ENCODE data around the gene FAM78A. TPM values are rescaled to one million over a fixed set of nuclear protein-coding genes. Genes with fewer than 3 reads are reported as not detected.
A peak's percentile ranks its signal among the peaks of the same experiment; 100 is the strongest.

The FAM78A gene
- total RNA-seq, 1 experiment from 2014 or later: 3.0 TPM

DNA sequence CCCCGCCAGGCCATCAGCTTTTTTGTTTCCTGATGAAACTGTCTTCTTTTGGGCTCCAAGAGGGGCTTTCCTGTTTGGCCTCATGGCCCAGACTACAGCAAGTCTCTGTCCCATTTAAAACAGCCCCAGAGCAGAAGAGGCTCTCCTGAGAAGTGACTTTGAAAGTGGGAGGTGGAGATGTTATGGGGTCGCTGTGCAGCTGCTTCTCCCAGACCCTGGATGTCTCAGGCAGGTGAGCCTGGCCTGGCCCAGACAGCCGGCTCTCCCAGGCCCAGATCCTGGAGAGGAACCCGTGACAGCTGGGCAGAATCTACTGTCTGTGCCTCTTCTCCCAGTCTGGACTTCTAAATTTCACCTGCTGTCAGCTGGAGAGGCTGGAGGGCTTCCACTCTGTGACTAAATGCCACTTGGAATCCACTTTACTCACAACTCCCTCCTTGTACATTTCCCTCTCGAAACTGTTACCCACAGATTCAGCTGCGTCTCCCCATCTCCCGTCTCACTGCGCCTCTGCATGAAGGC lies 20.6 kb downstream of the FAM78A start:
- Mint-ChIP-seq H3K4me1 (peaks cover 9% of the 10 kb centered on the region), H3K9me3 (no peaks in the 10 kb centered on the region), H3K27ac (peak overlapping the region; percentile 74; the same call in 1 of the 2 replicates), H3K4me3 (no peak overlapping the region), H3K36me3 (no peaks in the 10 kb centered on the region), H3K27me3 (ENCODE audit: low read depth) (no peaks in the 10 kb centered on the region)
- CTCF ChIA-PET: interaction anchor here (0.7 to 3.2 kb wide), 8 partner anchors 20 to 291 kb away, joined by 3 to 51 read pairs (median 4); partner anchors contain the start of gene FAM78A
- ATAC-seq (no peak; the same call in 1 of the 2 replicates), DNase-seq (ENCODE audit: low spot score) (no peak)
- POLR2A ChIA-PET: interaction anchor here (0.6 kb wide), 1 partner anchor 297 kb away, joined by 3 read pairs; no protein-coding TSS in a partner anchor
- TF ChIP-seq, protein P1, sequence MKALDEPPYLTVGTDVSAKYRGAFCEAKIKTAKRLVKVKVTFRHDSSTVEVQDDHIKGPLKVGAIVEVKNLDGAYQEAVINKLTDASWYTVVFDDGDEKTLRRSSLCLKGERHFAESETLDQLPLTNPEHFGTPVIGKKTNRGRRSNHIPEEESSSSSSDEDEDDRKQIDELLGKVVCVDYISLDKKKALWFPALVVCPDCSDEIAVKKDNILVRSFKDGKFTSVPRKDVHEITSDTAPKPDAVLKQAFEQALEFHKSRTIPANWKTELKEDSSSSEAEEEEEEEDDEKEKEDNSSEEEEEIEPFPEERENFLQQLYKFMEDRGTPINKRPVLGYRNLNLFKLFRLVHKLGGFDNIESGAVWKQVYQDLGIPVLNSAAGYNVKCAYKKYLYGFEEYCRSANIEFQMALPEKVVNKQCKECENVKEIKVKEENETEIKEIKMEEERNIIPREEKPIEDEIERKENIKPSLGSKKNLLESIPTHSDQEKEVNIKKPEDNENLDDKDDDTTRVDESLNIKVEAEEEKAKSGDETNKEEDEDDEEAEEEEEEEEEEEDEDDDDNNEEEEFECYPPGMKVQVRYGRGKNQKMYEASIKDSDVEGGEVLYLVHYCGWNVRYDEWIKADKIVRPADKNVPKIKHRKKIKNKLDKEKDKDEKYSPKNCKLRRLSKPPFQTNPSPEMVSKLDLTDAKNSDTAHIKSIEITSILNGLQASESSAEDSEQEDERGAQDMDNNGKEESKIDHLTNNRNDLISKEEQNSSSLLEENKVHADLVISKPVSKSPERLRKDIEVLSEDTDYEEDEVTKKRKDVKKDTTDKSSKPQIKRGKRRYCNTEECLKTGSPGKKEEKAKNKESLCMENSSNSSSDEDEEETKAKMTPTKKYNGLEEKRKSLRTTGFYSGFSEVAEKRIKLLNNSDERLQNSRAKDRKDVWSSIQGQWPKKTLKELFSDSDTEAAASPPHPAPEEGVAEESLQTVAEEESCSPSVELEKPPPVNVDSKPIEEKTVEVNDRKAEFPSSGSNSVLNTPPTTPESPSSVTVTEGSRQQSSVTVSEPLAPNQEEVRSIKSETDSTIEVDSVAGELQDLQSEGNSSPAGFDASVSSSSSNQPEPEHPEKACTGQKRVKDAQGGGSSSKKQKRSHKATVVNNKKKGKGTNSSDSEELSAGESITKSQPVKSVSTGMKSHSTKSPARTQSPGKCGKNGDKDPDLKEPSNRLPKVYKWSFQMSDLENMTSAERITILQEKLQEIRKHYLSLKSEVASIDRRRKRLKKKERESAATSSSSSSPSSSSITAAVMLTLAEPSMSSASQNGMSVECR (CRISPR knock-in tag; IDR thresholded peaks at IDR 0.05; ENCODE audit: borderline replicate concordance): no peak
- no peak for TF ChIP-seq SP1 (CRISPR knock-in tag; conservative IDR thresholded peaks at IDR 0.05)
- TF ChIP-seq, protein P2, sequence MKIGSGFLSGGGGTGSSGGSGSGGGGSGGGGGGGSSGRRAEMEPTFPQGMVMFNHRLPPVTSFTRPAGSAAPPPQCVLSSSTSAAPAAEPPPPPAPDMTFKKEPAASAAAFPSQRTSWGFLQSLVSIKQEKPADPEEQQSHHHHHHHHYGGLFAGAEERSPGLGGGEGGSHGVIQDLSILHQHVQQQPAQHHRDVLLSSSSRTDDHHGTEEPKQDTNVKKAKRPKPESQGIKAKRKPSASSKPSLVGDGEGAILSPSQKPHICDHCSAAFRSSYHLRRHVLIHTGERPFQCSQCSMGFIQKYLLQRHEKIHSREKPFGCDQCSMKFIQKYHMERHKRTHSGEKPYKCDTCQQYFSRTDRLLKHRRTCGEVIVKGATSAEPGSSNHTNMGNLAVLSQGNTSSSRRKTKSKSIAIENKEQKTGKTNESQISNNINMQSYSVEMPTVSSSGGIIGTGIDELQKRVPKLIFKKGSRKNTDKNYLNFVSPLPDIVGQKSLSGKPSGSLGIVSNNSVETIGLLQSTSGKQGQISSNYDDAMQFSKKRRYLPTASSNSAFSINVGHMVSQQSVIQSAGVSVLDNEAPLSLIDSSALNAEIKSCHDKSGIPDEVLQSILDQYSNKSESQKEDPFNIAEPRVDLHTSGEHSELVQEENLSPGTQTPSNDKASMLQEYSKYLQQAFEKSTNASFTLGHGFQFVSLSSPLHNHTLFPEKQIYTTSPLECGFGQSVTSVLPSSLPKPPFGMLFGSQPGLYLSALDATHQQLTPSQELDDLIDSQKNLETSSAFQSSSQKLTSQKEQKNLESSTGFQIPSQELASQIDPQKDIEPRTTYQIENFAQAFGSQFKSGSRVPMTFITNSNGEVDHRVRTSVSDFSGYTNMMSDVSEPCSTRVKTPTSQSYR (CRISPR knock-in tag; IDR thresholded peaks at IDR 0.05): no peak
- TF ChIP-seq, protein P3, sequence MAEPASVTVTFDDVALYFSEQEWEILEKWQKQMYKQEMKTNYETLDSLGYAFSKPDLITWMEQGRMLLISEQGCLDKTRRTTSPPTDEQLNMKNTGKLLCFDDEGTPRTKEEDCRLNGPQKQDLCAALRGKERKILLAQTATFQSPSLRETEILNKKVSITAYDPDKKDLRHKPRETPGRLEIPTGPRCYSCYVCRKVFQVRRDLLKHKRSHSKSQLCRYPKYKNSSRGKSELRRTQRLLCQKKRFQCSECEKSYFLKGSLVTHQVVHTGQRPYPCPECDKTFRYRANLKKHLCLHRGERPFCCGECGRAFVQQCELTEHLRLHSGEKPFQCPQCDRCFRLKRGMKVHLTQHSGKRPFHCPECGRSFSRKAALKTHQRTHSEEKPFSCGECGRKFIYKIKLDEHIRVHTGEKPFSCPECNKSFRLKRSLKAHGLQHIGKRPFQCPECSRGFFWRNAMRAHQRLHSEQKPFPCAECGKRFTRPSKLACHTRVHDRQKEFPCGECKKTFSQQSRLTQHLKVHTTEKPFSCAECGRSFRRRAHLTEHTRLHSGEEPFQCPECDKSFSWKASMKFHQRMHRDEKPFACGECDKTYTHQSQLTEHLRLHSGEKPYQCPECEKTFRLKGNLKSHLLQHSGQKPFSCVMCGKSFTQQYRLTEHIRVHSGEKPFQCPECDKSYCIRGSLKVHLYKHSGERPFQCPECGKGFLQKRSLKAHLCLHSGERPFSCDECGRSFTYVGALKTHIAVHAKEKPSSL (CRISPR knock-in tag; conservative IDR thresholded peaks at IDR 0.05): no peak
- TF ChIP-seq KAT7 (CRISPR knock-in tag; IDR thresholded peaks at IDR 0.05; ENCODE audit: borderline replicate concordance): no peak
- TF ChIP-seq CBFB (CRISPR knock-in tag; IDR thresholded peaks at IDR 0.05; ENCODE audit: low read depth): no peak
- TF ChIP-seq, protein P4, sequence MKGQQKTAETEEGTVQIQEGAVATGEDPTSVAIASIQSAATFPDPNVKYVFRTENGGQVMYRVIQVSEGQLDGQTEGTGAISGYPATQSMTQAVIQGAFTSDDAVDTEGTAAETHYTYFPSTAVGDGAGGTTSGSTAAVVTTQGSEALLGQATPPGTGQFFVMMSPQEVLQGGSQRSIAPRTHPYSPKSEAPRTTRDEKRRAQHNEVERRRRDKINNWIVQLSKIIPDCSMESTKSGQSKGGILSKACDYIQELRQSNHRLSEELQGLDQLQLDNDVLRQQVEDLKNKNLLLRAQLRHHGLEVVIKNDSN (CRISPR knock-in tag; IDR thresholded peaks at IDR 0.05): no peak
- TF ChIP-seq, protein P5, sequence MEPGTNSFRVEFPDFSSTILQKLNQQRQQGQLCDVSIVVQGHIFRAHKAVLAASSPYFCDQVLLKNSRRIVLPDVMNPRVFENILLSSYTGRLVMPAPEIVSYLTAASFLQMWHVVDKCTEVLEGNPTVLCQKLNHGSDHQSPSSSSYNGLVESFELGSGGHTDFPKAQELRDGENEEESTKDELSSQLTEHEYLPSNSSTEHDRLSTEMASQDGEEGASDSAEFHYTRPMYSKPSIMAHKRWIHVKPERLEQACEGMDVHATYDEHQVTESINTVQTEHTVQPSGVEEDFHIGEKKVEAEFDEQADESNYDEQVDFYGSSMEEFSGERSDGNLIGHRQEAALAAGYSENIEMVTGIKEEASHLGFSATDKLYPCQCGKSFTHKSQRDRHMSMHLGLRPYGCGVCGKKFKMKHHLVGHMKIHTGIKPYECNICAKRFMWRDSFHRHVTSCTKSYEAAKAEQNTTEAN (CRISPR knock-in tag; IDR thresholded peaks at IDR 0.05): no peak
- no peak for TF ChIP-seq HMGA2 (CRISPR knock-in tag; IDR thresholded peaks at IDR 0.05)
- TF ChIP-seq, protein P6, sequence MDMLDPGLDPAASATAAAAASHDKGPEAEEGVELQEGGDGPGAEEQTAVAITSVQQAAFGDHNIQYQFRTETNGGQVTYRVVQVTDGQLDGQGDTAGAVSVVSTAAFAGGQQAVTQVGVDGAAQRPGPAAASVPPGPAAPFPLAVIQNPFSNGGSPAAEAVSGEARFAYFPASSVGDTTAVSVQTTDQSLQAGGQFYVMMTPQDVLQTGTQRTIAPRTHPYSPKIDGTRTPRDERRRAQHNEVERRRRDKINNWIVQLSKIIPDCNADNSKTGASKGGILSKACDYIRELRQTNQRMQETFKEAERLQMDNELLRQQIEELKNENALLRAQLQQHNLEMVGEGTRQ (CRISPR knock-in tag; IDR thresholded peaks at IDR 0.05): no peak
- TF ChIP-seq, protein P7, sequence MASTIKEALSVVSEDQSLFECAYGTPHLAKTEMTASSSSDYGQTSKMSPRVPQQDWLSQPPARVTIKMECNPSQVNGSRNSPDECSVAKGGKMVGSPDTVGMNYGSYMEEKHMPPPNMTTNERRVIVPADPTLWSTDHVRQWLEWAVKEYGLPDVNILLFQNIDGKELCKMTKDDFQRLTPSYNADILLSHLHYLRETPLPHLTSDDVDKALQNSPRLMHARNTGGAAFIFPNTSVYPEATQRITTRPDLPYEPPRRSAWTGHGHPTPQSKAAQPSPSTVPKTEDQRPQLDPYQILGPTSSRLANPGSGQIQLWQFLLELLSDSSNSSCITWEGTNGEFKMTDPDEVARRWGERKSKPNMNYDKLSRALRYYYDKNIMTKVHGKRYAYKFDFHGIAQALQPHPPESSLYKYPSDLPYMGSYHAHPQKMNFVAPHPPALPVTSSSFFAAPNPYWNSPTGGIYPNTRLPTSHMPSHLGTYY (CRISPR knock-in tag; IDR thresholded peaks at IDR 0.05): no peak
- TF ChIP-seq, protein P8, sequence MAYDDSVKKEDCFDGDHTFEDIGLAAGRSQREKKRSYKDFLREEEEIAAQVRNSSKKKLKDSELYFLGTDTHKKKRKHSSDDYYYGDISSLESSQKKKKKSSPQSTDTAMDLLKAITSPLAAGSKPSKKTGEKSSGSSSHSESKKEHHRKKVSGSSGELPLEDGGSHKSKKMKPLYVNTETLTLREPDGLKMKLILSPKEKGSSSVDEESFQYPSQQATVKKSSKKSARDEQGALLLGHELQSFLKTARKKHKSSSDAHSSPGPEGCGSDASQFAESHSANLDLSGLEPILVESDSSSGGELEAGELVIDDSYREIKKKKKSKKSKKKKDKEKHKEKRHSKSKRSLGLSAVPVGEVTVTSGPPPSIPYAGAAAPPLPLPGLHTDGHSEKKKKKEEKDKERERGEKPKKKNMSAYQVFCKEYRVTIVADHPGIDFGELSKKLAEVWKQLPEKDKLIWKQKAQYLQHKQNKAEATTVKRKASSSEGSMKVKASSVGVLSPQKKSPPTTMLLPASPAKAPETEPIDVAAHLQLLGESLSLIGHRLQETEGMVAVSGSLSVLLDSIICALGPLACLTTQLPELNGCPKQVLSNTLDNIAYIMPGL (CRISPR knock-in tag; IDR thresholded peaks at IDR 0.05): no peak
- TF ChIP-seq, protein P9, sequence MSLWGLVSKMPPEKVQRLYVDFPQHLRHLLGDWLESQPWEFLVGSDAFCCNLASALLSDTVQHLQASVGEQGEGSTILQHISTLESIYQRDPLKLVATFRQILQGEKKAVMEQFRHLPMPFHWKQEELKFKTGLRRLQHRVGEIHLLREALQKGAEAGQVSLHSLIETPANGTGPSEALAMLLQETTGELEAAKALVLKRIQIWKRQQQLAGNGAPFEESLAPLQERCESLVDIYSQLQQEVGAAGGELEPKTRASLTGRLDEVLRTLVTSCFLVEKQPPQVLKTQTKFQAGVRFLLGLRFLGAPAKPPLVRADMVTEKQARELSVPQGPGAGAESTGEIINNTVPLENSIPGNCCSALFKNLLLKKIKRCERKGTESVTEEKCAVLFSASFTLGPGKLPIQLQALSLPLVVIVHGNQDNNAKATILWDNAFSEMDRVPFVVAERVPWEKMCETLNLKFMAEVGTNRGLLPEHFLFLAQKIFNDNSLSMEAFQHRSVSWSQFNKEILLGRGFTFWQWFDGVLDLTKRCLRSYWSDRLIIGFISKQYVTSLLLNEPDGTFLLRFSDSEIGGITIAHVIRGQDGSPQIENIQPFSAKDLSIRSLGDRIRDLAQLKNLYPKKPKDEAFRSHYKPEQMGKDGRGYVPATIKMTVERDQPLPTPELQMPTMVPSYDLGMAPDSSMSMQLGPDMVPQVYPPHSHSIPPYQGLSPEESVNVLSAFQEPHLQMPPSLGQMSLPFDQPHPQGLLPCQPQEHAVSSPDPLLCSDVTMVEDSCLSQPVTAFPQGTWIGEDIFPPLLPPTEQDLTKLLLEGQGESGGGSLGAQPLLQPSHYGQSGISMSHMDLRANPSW (CRISPR knock-in tag; conservative IDR thresholded peaks at IDR 0.05; ENCODE audit: low read depth): no peak
- no peak for TF ChIP-seq GABPB1 (CRISPR knock-in tag; IDR thresholded peaks at IDR 0.05)
- TF ChIP-seq ESRRA (CRISPR knock-in tag; IDR thresholded peaks at IDR 0.05; ENCODE audit: borderline replicate concordance): no peak
- TF ChIP-seq, protein P10, sequence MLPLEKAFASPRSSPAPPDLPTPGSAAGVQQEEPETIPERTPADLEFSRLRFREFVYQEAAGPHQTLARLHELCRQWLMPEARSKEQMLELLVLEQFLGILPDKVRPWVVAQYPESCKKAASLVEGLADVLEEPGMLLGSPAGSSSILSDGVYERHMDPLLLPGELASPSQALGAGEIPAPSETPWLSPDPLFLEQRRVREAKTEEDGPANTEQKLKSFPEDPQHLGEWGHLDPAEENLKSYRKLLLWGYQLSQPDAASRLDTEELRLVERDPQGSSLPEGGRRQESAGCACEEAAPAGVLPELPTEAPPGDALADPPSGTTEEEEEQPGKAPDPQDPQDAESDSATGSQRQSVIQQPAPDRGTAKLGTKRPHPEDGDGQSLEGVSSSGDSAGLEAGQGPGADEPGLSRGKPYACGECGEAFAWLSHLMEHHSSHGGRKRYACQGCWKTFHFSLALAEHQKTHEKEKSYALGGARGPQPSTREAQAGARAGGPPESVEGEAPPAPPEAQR (CRISPR knock-in tag; IDR thresholded peaks at IDR 0.05): no peak
